NCI-H2081 treated with DMSO at 0.1 percent for 48 hours (cell line): Measurements from ENCODE around the gene MKS1.

Source experiments
- DNase-seq: peaks from one replicate; lab custom pipeline; 2025; lab: John Stamatoyannopoulos, UW

The MKS1 gene

DNA sequence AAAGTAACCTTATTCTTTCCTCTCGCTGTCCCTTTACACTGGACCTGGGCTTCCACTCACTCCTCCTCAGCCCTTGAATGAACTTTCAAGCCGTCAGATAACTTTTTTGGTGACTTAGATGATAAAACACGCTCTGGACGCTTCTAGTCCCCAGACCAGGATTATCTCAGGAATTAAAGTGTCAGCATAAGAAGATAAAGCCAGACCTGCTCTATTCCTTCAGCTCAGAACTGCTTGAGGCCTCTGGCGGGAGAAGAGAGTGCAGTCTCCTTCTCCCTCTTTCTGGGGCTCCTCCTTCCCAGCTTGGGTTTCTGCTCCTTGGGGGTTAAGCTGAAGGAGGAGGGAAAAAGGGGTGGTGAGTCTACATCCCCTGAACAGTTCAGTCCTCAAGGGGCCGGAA lies 25.9 kb upstream of the MKS1 start:
- DNase-seq = no peak

DNA sequence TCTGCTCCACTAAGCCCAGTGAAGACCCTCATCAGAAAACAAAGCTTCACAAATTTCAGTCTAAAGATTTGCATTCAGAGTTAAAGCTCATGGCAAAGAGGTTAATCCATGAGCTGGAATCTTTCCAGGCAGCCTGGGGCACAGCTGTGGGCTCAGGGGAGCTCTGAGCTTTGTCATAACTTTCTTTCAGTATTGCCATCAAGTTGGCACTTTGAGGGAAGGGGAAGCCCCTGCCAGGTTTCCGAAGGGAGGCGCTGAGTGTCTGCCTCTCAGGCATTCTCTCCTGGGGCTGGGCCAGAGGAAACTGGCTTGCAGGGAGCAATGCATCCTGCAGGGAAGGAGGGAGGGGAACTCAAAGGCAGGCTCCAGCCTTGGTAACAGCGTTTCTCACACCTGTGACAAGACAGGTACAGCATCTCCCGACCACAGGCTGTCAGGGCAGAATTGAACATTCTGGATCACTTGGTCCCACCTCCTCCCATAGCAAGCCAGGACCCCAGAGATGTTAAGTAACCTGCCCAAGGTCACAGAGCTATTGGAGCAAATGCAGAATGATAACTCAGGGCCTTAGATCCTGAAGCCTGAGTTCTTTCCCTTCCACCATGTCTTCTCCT lies 23.2 kb upstream of the MKS1 start:
- DNase-seq = no peak

DNA sequence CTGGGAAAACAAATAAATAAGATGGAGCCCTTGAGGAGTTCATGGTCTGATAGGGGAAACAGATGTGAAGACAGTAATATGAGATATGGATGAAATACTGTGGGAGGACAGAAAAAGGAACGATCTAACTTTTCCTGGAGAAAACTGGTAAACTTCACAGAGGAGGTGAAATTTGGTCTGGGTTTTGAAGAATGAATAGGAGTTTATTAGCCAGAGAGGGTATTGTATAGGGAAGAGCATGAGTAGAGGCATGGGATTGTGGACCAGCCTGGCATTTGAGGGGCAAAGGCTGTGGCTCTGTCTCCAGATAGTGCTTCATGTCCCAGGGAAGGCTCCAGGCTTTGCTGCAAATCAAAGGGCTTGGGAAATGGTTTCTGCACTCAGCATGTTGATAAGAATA lies 20.9 kb upstream of the MKS1 start:
- DNase-seq = no peak

DNA sequence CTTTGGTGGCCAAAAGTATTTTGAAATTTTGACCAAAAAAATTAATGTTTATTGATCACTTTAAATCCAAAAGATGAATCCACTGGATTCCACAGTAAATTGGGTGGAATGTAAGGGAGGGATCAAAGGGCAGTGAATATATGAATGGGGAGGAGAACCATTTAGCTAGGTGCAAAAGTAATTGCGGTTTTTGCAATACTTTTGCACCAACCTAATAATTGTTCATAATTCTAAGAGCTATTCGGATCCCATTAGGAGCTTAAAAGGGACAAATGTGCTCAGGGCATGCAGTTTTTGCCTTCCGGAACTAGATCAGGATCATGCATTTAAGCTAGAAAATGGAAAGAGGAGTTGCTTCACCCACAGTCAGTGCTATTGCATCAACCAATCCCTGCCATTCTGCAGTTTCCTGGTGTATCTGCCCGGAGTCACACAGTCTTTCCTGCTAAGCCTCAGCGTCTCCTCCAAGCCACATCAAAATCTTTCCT lies 19.1 kb upstream of the MKS1 start, which contains the start of gene LPO:
LPO (plus strand) TSS at position 438 of the 488 bp plus-strand sequence. CDS start 4,396 bp downstream, outside the sequence.
- no peak for DNase-seq

DNA sequence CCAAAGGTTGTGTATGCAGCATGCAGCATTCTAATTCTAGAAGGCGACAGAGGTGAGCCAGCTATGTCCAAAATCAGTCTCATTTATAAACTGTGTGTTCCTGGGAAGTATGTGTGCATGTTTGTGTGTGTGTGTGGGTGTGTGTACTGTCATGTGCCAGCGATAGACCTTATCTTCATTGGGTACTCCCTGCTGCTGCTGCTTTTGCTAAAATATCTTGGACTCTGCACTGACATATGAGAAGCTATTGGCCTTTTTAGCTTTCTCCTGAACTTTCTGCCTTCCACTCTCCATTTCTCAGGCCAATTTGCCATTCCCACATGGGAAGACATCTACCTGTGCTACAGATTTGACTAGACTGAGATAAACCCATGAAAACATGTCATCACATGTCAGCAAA lies 17.3 kb upstream of the MKS1 start:
- no peak for DNase-seq

DNA sequence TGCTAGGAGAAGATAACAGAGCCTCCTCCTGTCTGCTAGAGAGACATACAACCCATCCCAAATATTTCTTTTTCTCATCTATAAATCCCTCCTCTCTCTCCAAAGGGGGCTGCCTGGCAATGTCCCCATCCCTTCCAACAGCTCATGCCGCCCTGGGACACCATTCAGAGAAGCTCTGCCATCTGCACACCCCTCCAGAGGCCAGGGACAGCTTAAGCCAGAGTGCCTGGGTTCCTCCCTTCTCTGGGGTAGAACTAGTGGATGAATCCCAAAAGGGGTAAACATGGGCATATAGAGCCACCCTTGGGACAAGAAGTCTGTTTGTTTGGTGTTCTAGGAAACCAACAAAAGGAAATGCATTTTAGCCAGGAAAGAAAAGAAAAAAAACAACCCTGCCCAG lies 16.8 kb upstream of the MKS1 start:
- DNase-seq = no peak

DNA sequence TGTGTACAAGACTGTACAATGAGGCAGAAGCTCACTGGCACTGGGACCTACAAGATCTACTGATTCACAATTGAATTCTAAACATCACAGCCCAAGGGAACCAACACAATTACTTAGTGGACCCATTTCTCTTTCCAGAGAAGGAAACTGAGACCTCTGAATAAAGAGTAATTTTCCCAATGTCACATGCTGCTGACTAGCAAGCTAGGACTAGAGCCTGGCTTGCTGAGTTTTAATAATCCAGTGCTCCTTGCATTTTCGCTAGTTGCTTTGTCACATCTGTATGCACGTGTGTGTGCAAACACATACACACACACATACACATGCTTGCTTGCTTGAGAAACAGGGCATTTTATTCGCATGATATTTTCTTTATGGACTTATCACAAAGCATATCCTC lies 15.5 kb upstream of the MKS1 start:
- no peak for DNase-seq

DNA sequence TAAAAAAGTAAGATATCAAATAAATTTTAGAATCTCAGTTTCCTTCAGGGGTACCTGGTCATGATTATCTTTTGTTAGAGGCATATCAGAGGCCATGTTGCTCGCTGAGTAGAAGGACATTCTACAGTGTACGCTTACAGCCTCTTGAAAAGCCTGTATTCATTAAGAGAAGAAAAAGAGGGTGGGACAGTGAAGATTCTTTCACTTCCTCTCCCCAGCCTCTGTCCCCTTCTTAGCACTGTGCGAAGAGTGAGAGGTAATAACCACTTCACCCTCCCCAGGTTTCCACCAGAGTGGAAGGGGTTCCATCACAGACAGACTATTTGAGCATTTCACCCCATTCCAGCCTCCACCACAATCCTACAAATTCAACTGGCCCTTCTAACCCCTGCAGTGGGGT lies 14.5 kb upstream of the MKS1 start:
- no peak for DNase-seq

DNA sequence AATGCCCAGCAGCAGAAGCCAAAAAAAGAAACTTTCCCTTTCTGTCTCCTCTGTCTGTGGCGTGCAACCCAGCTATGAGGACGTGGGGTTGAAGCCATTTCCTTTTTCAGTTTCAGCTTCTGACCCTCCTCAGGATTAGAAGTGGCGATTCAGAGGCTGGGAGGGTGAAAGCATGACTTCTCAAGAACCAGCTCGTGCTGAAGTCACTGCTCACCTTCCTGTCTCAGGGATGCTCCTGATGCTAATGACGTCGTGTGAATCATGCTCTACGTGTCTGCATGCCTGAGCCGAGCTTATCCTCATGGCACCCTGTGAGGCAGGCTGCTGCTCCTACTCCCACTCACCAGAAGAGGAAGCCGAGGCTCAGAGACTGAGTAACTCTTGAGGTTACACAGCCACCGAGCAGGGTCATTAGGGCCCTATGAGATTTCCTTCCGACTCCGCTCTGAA lies 13.7 kb upstream of the MKS1 start:
- DNase-seq = no peak

DNA sequence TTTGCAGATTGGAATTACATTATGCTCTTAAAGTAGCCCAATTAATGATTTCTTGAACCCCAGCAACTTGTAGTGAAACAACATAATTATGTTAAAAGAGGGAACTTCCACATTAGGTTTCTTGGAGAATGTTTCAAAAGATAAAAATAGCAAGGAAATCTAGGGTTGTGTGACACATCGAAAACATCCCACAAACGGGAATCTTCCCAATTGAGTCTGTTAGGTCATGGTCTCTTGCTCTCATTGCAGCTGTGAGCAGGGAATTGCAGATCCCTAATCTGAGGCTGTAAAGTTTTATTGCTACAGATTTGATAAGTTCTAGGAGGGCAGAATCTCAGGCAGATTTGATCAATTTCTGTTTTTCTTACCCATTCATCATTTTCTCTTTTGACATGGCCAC lies 12.6 kb upstream of the MKS1 start:
- no peak for DNase-seq

DNA sequence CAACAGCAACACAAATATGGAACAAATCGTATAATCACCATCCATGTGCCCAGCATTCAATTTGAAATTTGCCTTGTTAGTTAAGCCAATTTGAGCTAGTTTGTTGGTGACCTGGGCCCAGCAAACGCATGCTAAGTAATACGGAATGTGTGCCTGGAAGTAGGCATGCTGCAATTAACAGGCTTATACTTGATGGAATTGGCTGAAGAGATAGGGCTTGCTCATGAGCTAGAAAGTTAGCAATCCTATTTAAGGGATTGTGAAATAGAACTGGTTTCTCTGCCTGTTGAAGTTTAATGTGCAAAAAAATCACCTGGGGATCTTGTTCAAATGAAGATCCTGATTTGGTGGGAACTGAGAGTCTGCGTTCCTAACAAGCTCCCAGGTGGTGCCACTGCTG lies 10.8 kb upstream of the MKS1 start:
- no peak for DNase-seq

DNA sequence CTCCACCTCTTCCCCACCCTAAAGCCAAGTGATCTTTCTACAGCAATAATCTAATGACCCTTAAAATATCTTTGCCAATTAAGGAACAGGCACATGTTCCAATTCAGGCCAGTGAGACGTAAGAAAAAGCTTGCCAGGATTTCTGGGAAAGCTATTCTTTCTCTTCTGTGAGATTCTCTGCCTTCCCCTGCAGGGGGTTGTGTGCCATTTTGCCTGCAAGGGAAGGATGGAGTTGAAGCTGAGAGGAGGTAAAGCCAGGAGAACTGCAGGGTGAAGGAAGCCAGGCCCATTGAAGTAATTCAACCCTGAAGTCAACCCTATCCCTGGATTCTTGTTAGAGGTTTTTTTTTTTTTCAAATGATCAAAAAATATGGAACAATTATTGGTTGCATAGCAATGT lies 10.3 kb upstream of the MKS1 start:
- DNase-seq = no peak

DNA sequence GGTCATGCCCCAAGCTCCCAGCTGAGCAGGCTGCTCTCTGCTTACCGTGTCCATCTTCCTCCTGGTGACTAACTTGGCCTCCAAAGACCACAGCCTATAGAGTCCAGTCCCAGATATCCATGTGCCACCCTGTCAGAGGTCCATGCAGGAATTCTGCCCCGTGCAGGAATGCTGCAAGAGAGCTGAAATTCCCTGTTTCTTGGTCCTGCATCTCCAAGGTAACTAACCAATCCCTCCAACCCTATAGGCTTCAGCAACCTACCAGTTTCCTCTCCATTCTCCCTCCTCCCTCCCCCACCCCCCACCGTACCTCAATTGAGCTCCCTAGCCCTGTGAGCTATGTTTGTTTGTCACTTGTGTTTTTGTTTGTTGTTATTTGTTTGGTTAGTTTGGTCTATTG lies 9.6 kb upstream of the MKS1 start:
- no peak for DNase-seq

DNA sequence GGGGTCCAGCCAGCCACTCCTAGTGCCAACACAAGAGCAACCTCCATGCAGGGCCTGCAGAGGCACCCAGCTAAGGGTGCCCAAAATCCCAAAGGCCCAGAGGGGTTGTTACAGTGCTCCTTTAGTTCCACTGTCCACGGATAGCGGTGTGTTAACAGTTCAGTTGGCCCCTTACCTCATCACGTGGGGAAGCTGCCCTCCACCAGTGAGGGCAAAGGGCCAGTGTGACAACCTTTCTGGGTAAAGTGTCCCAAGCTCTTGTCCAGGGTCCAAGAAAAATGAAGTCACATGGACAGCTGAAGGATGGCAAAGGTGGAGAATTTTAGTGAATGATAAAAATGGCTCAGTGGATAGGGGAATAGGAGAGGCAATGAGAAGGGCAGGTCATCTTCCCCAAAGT lies 8.7 kb upstream of the MKS1 start:
- no peak for DNase-seq

DNA sequence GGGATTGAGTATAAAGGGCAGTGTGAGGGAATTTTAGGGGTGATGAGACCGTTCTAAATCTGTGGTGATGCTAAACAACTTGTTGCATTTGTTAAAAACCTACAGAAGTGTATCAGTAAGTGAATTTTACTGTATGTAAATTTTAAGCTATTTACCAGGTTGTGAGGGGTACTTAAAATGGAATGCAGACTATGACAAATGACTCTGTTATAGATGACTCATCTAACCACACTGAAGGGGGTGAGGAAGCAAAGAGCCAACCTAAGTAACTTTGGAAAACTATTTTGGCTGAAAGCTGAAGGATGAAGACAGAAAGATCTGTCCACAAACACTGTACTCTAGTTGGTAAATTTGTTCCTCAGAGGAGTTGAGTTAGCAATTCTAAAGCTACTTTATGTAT lies 5.3 kb upstream of the MKS1 start:
- no peak for DNase-seq

DNA sequence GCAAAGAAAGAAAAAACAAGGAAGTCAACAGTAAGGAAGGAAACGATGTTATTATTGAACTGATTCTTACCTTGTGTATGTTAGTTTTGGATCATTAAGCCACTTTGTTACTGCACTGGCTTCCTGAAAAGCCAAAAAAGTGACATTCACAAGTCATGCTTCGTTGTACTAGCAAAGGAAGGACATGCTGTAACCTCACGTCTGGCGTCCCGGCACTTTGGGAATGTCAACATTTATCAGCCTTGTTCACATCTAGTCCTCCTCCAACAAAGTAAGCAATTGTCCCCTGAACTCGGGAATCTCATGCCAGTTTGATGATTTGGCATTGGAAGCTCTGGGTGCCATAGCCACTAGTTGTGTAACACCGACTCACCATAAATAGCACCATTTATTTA lies 731 bp upstream of the MKS1 start:
- DNase-seq = no peak

DNA sequence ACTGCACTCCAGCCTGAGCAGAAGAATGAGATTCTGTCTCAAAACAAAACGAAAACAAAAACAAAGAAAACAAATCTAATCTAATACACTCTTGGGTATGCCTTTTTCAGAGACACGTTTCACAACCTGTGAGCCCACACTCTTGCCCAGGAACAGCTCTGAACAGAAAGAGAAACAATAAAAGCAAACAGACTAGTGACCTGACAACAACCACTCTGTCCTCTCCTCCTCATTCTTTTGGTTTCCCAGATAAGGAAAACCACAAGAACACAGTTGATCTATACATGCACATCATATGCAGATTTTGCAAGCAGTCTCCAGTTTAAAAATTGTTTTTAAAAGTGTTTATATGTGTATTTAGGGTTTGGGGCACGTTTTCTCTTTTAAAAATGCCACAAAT lies 1.3 kb downstream of the MKS1 start:
- no peak for DNase-seq

DNA sequence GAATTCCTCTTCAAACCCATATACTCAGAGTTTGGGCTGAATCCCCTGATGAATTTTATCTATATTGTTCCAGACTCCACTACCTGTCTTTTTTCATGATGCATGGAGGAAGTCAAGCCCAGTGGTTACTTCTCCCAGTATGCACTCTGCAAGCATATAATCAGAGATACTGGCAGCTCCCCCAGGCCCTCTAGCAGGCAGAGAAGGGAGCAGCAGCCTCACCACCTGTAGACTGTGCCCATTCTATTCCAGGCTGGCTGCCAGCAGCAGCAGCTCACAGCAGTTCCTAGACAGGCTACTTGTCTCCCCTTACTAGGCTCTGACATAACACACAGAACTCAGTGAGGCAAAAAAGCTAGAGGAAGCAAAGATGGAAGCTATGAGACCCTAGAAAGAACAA lies 3.4 kb downstream of the MKS1 start:
- DNase-seq = no peak

DNA sequence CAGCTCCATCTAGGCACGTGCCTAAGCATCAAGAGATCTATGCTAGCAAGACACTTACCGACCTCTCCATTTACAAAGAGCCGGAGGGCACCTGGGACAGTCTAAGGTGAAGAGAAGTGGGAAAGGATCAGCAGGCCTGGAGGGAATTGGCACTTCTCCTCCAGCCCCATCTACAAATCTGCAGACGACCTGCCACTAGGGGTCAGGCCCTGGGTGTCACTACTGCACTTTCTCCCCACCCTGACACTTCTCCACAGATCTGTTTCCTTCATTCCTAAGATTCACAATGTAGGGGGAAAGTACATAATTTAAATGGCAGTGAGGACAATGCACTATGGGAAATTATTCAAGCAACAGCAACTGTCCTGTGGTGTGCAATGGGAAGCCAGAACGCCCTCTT lies 8.1 kb downstream of the MKS1 start:
- no peak for DNase-seq

DNA sequence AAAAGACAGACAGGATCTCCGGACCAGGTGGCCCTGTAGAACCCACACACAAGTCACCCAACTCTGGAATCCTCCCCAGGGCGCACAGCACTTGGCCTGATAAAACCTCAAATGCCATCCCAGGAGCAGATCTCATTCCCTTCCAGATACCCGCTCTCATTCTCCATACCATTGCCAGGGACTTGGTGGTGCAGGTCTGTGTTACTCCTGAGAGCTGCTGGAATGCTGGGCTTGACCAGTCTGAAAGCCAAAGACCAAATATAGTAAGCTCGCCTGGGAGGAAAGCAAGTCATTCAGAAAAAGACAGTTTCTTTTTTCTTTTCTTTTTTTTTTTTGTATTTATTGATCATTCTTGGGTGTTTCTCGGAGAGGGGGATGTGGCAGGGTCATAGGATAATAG lies 10.7 kb downstream of the MKS1 start:
- DNase-seq = no peak

DNA sequence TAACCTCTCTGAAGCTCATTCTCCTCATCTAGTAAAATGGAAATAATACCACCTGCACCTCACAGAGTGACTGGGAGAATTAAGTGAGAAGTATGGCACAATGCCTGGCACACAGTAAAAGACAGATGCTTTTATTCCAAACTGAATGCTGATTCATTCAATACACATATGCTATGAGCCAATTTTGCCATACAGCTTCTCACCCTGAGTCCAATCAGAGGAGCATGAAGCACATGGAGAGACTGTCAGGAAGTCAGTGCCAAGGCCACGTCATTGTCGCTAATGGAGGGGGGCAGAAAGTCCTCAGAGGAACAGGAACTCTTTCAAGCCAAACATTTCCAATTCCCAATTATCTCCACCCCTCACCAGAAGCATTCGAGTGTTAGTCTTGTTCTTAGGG lies 11.6 kb downstream of the MKS1 start:
- DNase-seq = no peak

DNA sequence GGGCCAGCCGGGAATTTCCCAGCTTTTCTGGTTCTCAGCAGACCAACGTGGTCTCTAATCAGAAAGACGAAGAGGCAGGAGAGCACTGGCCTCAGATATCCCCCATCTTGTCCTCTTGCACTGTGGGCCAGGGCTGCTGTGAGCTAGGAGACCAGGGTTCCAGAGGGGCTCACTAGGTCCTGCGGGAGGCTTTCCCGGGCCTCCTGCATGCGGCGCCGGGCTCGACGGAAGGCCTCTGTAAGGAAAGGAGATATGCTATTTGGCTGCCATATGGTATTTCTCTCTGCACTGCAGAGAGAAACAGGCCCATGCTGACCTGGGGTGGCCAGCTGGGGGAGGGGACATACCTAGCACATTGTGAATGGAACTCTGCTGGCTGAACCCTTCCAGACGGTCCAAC lies 13.1 kb downstream of the MKS1 start:
- DNase-seq = no peak

DNA sequence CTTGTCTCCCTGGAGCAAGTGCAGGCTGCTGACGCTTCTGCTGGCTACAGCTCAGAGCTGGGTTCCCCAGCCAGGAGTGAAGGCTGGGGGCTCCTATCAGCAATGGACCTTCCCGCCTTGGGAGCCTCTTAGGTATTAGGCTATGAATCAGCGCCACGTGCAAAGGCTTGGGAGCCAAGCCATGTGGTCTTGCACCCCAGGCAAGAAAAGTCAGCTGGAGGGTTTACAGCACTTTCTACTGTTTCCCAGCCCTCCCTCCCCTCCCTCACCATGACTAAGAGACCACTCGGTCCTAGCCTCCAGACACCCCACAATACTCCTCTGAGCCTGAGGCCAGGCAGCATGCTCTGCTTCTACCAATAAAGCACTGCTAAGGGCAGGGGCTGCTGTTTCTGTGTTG lies 14.3 kb downstream of the MKS1 start:
- DNase-seq = no peak

DNA sequence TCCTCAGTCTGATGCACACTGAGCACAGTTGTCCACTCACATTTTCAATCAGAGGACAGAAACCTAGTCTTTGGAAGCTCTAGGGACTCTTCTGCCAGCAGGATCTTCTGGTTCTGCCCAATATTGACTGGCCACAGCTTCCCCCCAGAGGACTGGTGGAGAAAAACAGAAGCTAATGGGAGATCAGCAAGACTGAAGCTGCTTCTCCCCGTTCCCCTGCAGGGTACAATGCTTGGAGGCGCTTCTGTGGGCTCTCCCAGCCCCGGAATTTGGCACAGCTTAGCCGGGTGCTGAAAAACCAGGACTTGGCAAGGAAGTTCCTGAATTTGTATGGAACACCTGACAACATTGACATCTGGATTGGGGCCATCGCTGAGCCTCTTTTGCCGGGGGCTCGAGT lies 16.2 kb downstream of the MKS1 start:
- DNase-seq = no peak
